GM23338 (cell line): ENCODE data around the gene MEFV.

Experiments used
- CREB1 ChIP-seq: fragments of 250-450 bp; sonication (Bioruptor Pico); IDR thresholded peaks from 2 replicates; pipeline ENCODE4 v1.5.0; 2020; ENCODE audit warnings: low read depth, mild to moderate bottlenecking, moderate library complexity
- CTCF ChIP-seq, 2 experiments: fragments of 200-600 bp in 1 of 2; sonication (generic) in 1 of 2; conservative IDR thresholded peaks; 2 replicates each; pipeline versions ENCODE4 v1.5.1 to v1.6.1; 2016 to 2017; ENCODE audit warnings: antibody characterized with exemption in 2 of 2, low read depth in 2 of 2, mild to moderate bottlenecking in 2 of 2, moderate library complexity in 1 of 2
- ETS1 ChIP-seq: IDR thresholded peaks from 2 replicates; pipeline ENCODE4 v1.6.1; 2016; ENCODE audit warnings: antibody characterized with exemption
- EZH2 ChIP-seq: fragments of 200-600 bp; sonication (generic); IDR thresholded peaks from one replicate; pipeline ENCODE4 v1.8.0; 2017; ENCODE audit warnings: antibody characterized with exemption, mild to moderate bottlenecking, low read depth; ENCODE audit not compliant: unreplicated experiment
- EZH2phosphoT487 ChIP-seq: fragments of 200-600 bp; sonication (generic); IDR thresholded peaks from one replicate; pipeline ENCODE4 v1.8.1; 2018; ENCODE audit warnings: antibody characterized with exemption; ENCODE audit not compliant: unreplicated experiment
- NANOG ChIP-seq: IDR thresholded peaks from 2 replicates; pipeline ENCODE4 v1.6.1; 2016; ENCODE audit warnings: antibody characterized with exemption, borderline replicate concordance
- POLR2AphosphoS5 ChIP-seq: IDR thresholded peaks from 2 replicates; pipeline ENCODE4 v1.6.1; 2016; ENCODE audit warnings: antibody characterized with exemption, low read depth
- ZNF114 ChIP-seq: fragments of 250-450 bp; sonication (Bioruptor Pico); IDR thresholded peaks from 2 replicates; pipeline ENCODE4 v1.5.0; 2020; ENCODE audit warnings: mild to moderate bottlenecking, moderate library complexity
- ZNF462 ChIP-seq: fragments of 250-450 bp; sonication (Bioruptor Pico); IDR thresholded peaks from 2 replicates; pipeline ENCODE4 v1.5.0; 2020; ENCODE audit warnings: mild to moderate bottlenecking, moderate library complexity
- TF ChIP-seq, protein P1 (sequence below): IDR thresholded peaks from one replicate; pipeline ENCODE4 v1.6.1; 2018; ENCODE audit warnings: antibody characterized with exemption; ENCODE audit not compliant: unreplicated experiment

GRCh38 chr16:3274490-3274889 lies 18.1 kb upstream of the MEFV start:
- no peak for TF ChIP-seq CTCF (conservative IDR thresholded peaks at IDR 0.05; ENCODE audit: low read depth in 2 of 2)
- no peak for TF ChIP-seq ETS1
- no peak for TF ChIP-seq POLR2AphosphoS5
- TF ChIP-seq ZNF462 (CRISPR knock-in tag): no peak
- TF ChIP-seq, protein P1, sequence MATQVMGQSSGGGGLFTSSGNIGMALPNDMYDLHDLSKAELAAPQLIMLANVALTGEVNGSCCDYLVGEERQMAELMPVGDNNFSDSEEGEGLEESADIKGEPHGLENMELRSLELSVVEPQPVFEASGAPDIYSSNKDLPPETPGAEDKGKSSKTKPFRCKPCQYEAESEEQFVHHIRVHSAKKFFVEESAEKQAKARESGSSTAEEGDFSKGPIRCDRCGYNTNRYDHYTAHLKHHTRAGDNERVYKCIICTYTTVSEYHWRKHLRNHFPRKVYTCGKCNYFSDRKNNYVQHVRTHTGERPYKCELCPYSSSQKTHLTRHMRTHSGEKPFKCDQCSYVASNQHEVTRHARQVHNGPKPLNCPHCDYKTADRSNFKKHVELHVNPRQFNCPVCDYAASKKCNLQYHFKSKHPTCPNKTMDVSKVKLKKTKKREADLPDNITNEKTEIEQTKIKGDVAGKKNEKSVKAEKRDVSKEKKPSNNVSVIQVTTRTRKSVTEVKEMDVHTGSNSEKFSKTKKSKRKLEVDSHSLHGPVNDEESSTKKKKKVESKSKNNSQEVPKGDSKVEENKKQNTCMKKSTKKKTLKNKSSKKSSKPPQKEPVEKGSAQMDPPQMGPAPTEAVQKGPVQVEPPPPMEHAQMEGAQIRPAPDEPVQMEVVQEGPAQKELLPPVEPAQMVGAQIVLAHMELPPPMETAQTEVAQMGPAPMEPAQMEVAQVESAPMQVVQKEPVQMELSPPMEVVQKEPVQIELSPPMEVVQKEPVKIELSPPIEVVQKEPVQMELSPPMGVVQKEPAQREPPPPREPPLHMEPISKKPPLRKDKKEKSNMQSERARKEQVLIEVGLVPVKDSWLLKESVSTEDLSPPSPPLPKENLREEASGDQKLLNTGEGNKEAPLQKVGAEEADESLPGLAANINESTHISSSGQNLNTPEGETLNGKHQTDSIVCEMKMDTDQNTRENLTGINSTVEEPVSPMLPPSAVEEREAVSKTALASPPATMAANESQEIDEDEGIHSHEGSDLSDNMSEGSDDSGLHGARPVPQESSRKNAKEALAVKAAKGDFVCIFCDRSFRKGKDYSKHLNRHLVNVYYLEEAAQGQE: no peak
- TF ChIP-seq ZNF114: no peak
- no peak for TF ChIP-seq EZH2phosphoT487
- no peak for TF ChIP-seq EZH2
- no peak for TF ChIP-seq CREB1 (CRISPR knock-in tag)
- no peak for TF ChIP-seq NANOG
